K562 (cell line): ENCODE results near the gene MGRN1. TPM values are rescaled to one million over a fixed set of nuclear protein-coding genes. Genes with fewer than 3 reads are reported as not detected.

Experiments used
- AFF4 ChIP-seq: sonication (generic); formaldehyde crosslinking; IDR thresholded peaks from 2 replicates; pipeline ENCODE4 v1.8.0; 2023; ENCODE audit warnings: mild to moderate bottlenecking, missing genetic modification reagents
- MAFF ChIP-seq: IDR thresholded peaks from 2 replicates; pipeline ENCODE4 v1.6.1; 2012; ENCODE audit warnings: low read length, improper control_type of control experiment
- MCM5 ChIP-seq: fragments of 450-650 bp; IDR thresholded peaks from 2 replicates; pipeline ENCODE4 v1.6.1; 2016; ENCODE audit warnings: low read depth
- TFAP4 ChIP-seq: sonication (generic); formaldehyde crosslinking; IDR thresholded peaks from 2 replicates; pipeline ENCODE4 v1.8.0; 2022; ENCODE audit warnings: missing genetic modification reagents, mild to moderate bottlenecking, moderate library complexity, borderline replicate concordance
- ZNF347 ChIP-seq: fragments of 450-650 bp; formaldehyde crosslinking; IDR thresholded peaks from 2 replicates; pipeline ENCODE4 v1.4.0; 2020; ENCODE audit warnings: low read depth, mild to moderate bottlenecking, moderate library complexity
- polyA plus RNA-seq, 8 experiments: library from polyadenylated mRNA; depleted of rRNA in 4 of 8; stranded (reverse) in 5 of 8; unstranded in 3 of 8; fragments of >200 nt; fragmentation: Nextera tagmentation in 2 of 8; fragmentation: Illumina TruSeq in 1 of 8; extraction: Ambion mirVana in 2 of 8; extraction: Trizol in 1 of 8; gene quantifications; 2 replicates each; pipeline versions ENCODE4 v1.2.1 to v1.2.3, GENCODE V29; 2011 to 2014; ENCODE audit warnings: inconsistent platforms in 1 of 8, missing spikeins in 1 of 8
- total RNA-seq, 7 experiments: library from RNA; depleted of rRNA in 6 of 7; stranded (reverse); fragments of >200 nt in 6 of 7; fragmentation: Illumina TruSeq in 2 of 7; extraction: Trizol in 2 of 7; gene quantifications; 2 replicates each; pipeline versions ENCODE4 v1.2.1 to v1.2.3, GENCODE V29; 2011 to 2021; ENCODE audit warnings: low replicate concordance in 1 of 7

MGRN1 gene
- total and polyA plus RNA-seq, 9 of the 15 experiments (the other 6 are each of a cell fraction or from before 2014, with no cell fraction given) = 0.15 to 37.9 (median 6.0) TPM

- no peak for TF ChIP-seq TFAP4 (CRISPR knock-in tag)
- TF ChIP-seq MAFF = no peak
- no peak for TF ChIP-seq ZNF347 (CRISPR knock-in tag)
- no peak for TF ChIP-seq MCM5
- TF ChIP-seq AFF4 (CRISPR knock-in tag) = no peak
- TF ChIP-seq, all 486 proteins: peak for 0
Measured at GRCh38 chr16:4678596-4678995, 54.0 kb downstream of the MGRN1 start (continued).
